ENCODE results near the gene GSE1.

Gene GSE1

DNA sequence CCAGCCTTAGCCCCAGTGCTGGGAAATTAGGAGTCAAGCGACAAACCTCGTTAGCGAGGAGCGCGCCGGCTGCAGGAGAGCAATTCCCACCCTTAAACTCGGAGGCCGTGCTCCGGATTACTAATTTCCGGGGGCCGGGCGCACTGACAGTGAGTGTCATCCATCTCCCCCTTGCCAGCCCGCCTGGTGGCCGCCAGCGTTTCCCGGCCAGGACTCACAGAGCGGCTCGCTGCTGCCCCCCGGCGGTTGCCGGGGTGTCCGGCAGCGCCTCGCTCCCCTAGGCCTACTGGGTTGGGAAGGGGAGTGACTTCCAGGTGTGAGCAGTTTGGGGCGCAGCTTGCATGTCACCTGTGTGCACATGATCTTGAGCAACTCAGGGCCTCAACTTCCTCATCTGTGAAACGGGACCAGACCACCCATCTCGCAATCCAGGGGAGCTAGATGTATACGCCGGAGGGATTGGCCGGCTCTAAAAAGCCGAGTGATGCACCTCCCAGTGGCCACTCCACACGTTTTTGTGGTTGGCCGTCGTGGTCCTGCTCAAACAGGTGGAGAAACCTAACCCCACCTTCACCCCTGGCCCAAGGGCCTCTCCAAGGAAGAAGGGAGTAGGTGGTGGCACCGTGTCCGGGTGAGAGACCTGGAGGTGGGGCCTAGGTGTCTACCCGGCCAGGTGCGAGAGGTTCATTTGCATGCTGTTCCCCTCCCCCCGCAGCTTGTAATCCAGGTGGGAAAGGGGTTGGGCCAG lies 2.5 kb upstream of the GSE1 start (continued):
- TF ChIP-seq ZNF175 (tag by site-specific recombination; IDR thresholded peaks at IDR 0.05): no peak
- TF ChIP-seq SP2 (tag by site-specific recombination; IDR thresholded peaks at IDR 0.05): peak; percentile 68
- peak; percentile 77 for TF ChIP-seq FEZF1 (tag by site-specific recombination; IDR thresholded peaks at IDR 0.05)
- TF ChIP-seq ZNF571 (tag by site-specific recombination; IDR thresholded peaks at IDR 0.05): no peak
- TF ChIP-seq ZNF747 (tag by site-specific recombination; IDR thresholded peaks at IDR 0.05): no peak
- TF ChIP-seq ZNF555 (tag by site-specific recombination; conservative IDR thresholded peaks at IDR 0.05): no peak
- peak; percentile 10; the same call in 1 of the 2 replicates for TF ChIP-seq ZNF843 (tag by site-specific recombination; IDR thresholded peaks at IDR 0.05)
- peak; percentile 47 for TF ChIP-seq GLIS2 (tag by site-specific recombination; IDR thresholded peaks at IDR 0.05)
- no peak for TF ChIP-seq ZNF10 (tag by site-specific recombination; IDR thresholded peaks at IDR 0.05)
- TF ChIP-seq ZBTB21 (tag by site-specific recombination; IDR thresholded peaks at IDR 0.05): no peak
- no peak for TF ChIP-seq ZNF48 (tag by site-specific recombination; IDR thresholded peaks at IDR 0.05)
- no peak for TF ChIP-seq ZNF610 (tag by site-specific recombination; IDR thresholded peaks at IDR 0.05; ENCODE audit: borderline replicate concordance)
- TF ChIP-seq ZNF404 (tag by site-specific recombination; IDR thresholded peaks at IDR 0.05): no peak
- no peak for TF ChIP-seq ZNF211 (tag by site-specific recombination; IDR thresholded peaks at IDR 0.05; ENCODE audit: low read depth)
- TF ChIP-seq ZNF132 (tag by site-specific recombination; IDR thresholded peaks at IDR 0.05; ENCODE audit: borderline replicate concordance): no peak
- TF ChIP-seq HOXC10 (CRISPR knock-in tag; IDR thresholded peaks at IDR 0.05): no peak
- TF ChIP-seq, protein P1, sequence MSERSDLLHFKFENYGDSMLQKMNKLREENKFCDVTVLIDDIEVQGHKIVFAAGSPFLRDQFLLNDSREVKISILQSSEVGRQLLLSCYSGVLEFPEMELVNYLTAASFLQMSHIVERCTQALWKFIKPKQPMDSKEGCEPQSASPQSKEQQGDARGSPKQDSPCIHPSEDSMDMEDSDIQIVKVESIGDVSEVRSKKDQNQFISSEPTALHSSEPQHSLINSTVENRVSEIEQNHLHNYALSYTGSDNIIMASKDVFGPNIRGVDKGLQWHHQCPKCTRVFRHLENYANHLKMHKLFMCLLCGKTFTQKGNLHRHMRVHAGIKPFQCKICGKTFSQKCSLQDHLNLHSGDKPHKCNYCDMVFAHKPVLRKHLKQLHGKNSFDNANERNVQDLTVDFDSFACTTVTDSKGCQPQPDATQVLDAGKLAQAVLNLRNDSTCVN (tag by site-specific recombination; optimal IDR thresholded peaks at IDR 0.05): peak; percentile 24
- TF ChIP-seq ZNF311 (tag by site-specific recombination; IDR thresholded peaks at IDR 0.05; ENCODE audit: borderline replicate concordance): no peak
- no peak for TF ChIP-seq ZNF621 (tag by site-specific recombination; IDR thresholded peaks at IDR 0.05)
- TF ChIP-seq, protein P2, sequence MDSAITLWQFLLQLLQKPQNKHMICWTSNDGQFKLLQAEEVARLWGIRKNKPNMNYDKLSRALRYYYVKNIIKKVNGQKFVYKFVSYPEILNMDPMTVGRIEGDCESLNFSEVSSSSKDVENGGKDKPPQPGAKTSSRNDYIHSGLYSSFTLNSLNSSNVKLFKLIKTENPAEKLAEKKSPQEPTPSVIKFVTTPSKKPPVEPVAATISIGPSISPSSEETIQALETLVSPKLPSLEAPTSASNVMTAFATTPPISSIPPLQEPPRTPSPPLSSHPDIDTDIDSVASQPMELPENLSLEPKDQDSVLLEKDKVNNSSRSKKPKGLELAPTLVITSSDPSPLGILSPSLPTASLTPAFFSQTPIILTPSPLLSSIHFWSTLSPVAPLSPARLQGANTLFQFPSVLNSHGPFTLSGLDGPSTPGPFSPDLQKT (IDR thresholded peaks at IDR 0.05; ENCODE audit: borderline replicate concordance, low read depth, low read length): no peak
- no peak for TF ChIP-seq ZNF530 (tag by site-specific recombination; IDR thresholded peaks at IDR 0.05; ENCODE audit: low read depth)
- no peak for TF ChIP-seq ZNF596 (tag by site-specific recombination; IDR thresholded peaks at IDR 0.05)
- TF ChIP-seq ZNF146 (tag by site-specific recombination; IDR thresholded peaks at IDR 0.05): no peak
- no peak for TF ChIP-seq ZNF830 (tag by site-specific recombination; IDR thresholded peaks at IDR 0.05; ENCODE audit: low read depth)
- TF ChIP-seq SP3 (tag by site-specific recombination; IDR thresholded peaks at IDR 0.05): peak; percentile 44
- no peak for TF ChIP-seq ZNF114 (tag by site-specific recombination; IDR thresholded peaks at IDR 0.05)
- no peak for TF ChIP-seq SETDB1 (IDR thresholded peaks at IDR 0.05; ENCODE audit: insufficient read length, low read length)
- TF ChIP-seq WT1 (tag by site-specific recombination; IDR thresholded peaks at IDR 0.05): 0 out of 2 replicates have a peak, but pooled peaks have one; percentile 10
- TF ChIP-seq ZNF169 (tag by site-specific recombination; IDR thresholded peaks at IDR 0.05): no peak
- TF ChIP-seq, protein P3, sequence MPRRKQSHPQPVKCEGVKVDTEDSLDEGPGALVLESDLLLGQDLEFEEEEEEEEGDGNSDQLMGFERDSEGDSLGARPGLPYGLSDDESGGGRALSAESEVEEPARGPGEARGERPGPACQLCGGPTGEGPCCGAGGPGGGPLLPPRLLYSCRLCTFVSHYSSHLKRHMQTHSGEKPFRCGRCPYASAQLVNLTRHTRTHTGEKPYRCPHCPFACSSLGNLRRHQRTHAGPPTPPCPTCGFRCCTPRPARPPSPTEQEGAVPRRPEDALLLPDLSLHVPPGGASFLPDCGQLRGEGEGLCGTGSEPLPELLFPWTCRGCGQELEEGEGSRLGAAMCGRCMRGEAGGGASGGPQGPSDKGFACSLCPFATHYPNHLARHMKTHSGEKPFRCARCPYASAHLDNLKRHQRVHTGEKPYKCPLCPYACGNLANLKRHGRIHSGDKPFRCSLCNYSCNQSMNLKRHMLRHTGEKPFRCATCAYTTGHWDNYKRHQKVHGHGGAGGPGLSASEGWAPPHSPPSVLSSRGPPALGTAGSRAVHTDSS (tag by site-specific recombination; IDR thresholded peaks at IDR 0.05): 0 out of 2 replicates have a peak, but pooled peaks have one; percentile 4
- TF ChIP-seq, protein P4, sequence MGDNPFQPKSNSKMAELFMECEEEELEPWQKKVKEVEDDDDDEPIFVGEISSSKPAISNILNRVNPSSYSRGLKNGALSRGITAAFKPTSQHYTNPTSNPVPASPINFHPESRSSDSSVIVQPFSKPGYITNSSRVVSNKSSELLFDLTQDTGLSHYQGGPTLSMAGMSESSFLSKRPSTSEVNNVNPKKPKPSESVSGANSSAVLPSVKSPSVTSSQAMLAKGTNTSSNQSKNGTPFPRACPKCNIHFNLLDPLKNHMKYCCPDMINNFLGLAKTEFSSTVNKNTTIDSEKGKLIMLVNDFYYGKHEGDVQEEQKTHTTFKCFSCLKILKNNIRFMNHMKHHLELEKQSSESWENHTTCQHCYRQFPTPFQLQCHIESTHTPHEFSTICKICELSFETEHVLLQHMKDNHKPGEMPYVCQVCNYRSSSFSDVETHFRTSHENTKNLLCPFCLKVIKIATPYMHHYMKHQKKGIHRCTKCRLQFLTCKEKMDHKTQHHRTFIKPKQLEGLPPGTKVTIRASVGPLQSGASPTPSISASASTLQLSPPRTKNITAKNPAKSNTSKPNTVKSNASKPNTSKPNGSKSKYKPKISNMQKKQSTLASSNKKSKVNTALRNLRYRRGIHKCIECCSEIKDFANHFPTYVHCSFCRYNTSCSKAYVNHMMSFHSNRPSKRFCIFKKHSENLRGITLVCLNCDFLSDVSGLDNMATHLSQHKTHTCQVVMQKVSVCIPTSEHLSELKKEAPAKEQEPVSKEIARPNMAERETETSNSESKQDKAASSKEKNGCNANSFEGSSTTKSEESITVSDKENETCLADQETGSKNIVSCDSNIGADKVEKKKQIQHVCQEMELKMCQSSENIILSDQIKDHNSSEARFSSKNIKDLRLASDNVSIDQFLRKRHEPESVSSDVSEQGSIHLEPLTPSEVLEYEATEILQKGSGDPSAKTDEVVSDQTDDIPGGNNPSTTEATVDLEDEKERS (tag by site-specific recombination; IDR thresholded peaks at IDR 0.05): no peak
- TF ChIP-seq PRDM1 (tag by site-specific recombination; IDR thresholded peaks at IDR 0.05): peak; percentile 35; the same call in 1 of the 2 replicates
- no peak for TF ChIP-seq HOXA7 (CRISPR knock-in tag; IDR thresholded peaks at IDR 0.05; ENCODE audit: borderline replicate concordance)
